ENCODE data around the gene SH3YL1.

GRCh38 chr2:271917-272316 lies 8.1 kb upstream of the SH3YL1 start:
- TF ChIP-seq CTCF (IDR thresholded peaks at IDR 0.05) (no peak), POLR2A (IDR thresholded peaks at IDR 0.05) (no peak)

All from prostate gland (tissue), 2 donors.